GM18873 (cell line): ENCODE results near the gene ADPRHL1.

ENCODE experiments used
- ATAC-seq: cut with Tn5 transposase; IDR thresholded peaks from one replicate; pipeline ENCODE4 v1.9.1; 2021; ENCODE audit warnings: mild to moderate bottlenecking, moderate library complexity, moderate number of reproducible peaks; ENCODE audit not compliant: unreplicated experiment, low FRiP score

ADPRHL1 gene

GRCh38 chr13:113452942-113453901 is at the start of gene ADPRHL1:
Gene ADPRHL1, minus strand, starts transcription at chr13:113453488. Its CDS starts 51 bp downstream, at chr13:113453437.
- ATAC-seq = no peak

GRCh38 chr13:113502686-113503085 is 49.4 kb upstream of the ADPRHL1 start:
- ATAC-seq = no peak

GRCh38 chr13:113500530-113501265 is 47.4 kb upstream of the ADPRHL1 start:
- no peak for ATAC-seq

GRCh38 chr13:113499936-113500335 is 46.6 kb upstream of the ADPRHL1 start:
- ATAC-seq = no peak

GRCh38 chr13:113498905-113499304 is 45.6 kb upstream of the ADPRHL1 start:
- ATAC-seq = no peak

GRCh38 chr13:113497217-113497616 is 43.9 kb upstream of the ADPRHL1 start:
- no peak for ATAC-seq

GRCh38 chr13:113495494-113496210 is 42.4 kb upstream of the ADPRHL1 start:
- no peak for ATAC-seq

- ATAC-seq = no peak
Observed at GRCh38 chr13:113493315-113493951, 40.1 kb upstream of the ADPRHL1 start.

GRCh38 chr13:113491982-113492381 is 38.7 kb upstream of the ADPRHL1 start:
- ATAC-seq = no peak

- ATAC-seq = no peak
Observed at GRCh38 chr13:113491418-113491883, 38.2 kb upstream of the ADPRHL1 start.

- peak; percentile 76 for ATAC-seq
Observed at GRCh38 chr13:113490496-113491417, 37.5 kb upstream of the ADPRHL1 start, which contains the start of gene DCUN1D2. Gene DCUN1D2, minus strand, starts transcription at chr13:113490711. Its CDS starts 42 bp downstream, at chr13:113490669.

- peak; percentile 5 for ATAC-seq
Observed at GRCh38 chr13:113489549-113490495, 36.5 kb upstream of the ADPRHL1 start.

GRCh38 chr13:113489171-113489548 is 35.9 kb upstream of the ADPRHL1 start:
- ATAC-seq = no peak

- no peak for ATAC-seq
Observed at GRCh38 chr13:113488283-113488682, 35.0 kb upstream of the ADPRHL1 start.

- no peak for ATAC-seq
Observed at GRCh38 chr13:113486698-113487097, 33.4 kb upstream of the ADPRHL1 start.

GRCh38 chr13:113485545-113485944 is 32.3 kb upstream of the ADPRHL1 start:
- ATAC-seq = no peak

GRCh38 chr13:113483504-113484293 is 30.4 kb upstream of the ADPRHL1 start:
- ATAC-seq = no peak
